HG03139 (cell line): ENCODE results near the gene CD209.
A peak's percentile ranks its signal among the peaks of the same experiment; 100 is the strongest.

ENCODE experiments used
- ATAC-seq: cut with Tn5 transposase; IDR thresholded peaks from one replicate; pipeline ENCODE4 v1.9.1; 2021; ENCODE audit not compliant: unreplicated experiment

The CD209 gene

GRCh38 chr19:7709932-7710460 lies 37.3 kb downstream of the CD209 start:
- no peak for ATAC-seq

GRCh38 chr19:7706955-7707456 lies 40.3 kb downstream of the CD209 start:
- ATAC-seq = no peak

GRCh38 chr19:7706188-7706954 lies 41.0 kb downstream of the CD209 start:
- ATAC-seq = no peak

GRCh38 chr19:7705387-7706187 lies 41.7 kb downstream of the CD209 start:
- peak; percentile 38 for ATAC-seq

- no peak for ATAC-seq
These were observed 42.9 kb downstream of the CD209 start for GRCh38 chr19:7704280-7705060.

GRCh38 chr19:7703332-7703731 lies 44.0 kb downstream of the CD209 start:
- ATAC-seq = no peak

GRCh38 chr19:7701654-7702457 lies 45.5 kb downstream of the CD209 start, which contains the start of gene FCER2:
Gene FCER2, minus strand, starts transcription at chr19:7702131. Its CDS starts 2,371 bp downstream, at chr19:7699760.
- peak; percentile 37 for ATAC-seq

- no peak for ATAC-seq
These were observed 46.2 kb downstream of the CD209 start for GRCh38 chr19:7701049-7701653.

- no peak for ATAC-seq
These were observed 47.6 kb downstream of the CD209 start for GRCh38 chr19:7699417-7700401.

- no peak for ATAC-seq
These were observed 48.3 kb downstream of the CD209 start for GRCh38 chr19:7699003-7699402.

- ATAC-seq = no peak
These were observed 48.8 kb downstream of the CD209 start for GRCh38 chr19:7698583-7698982.

- no peak for ATAC-seq
These were observed 49.5 kb downstream of the CD209 start for GRCh38 chr19:7697721-7698287.

GRCh38 chr19:7694499-7694898 lies 52.8 kb downstream of the CD209 start:
- ATAC-seq = no peak

GRCh38 chr19:7692417-7693088 lies 54.8 kb downstream of the CD209 start:
- no peak for ATAC-seq

GRCh38 chr19:7691497-7691896 lies 55.8 kb downstream of the CD209 start:
- ATAC-seq = no peak

GRCh38 chr19:7690779-7691258 lies 56.5 kb downstream of the CD209 start:
- ATAC-seq = no peak
